ENCODE results near the gene RTP3. TPM values are rescaled to one million over a fixed set of nuclear protein-coding genes. Genes with fewer than 3 reads are reported as not detected.

The RTP3 gene
- total RNA-seq, 1 donor from 2014 or later: not detected

GRCh38 chr3:46509661-46510187 is 11.9 kb downstream of the RTP3 start:
- TF ChIP-seq, protein P1, sequence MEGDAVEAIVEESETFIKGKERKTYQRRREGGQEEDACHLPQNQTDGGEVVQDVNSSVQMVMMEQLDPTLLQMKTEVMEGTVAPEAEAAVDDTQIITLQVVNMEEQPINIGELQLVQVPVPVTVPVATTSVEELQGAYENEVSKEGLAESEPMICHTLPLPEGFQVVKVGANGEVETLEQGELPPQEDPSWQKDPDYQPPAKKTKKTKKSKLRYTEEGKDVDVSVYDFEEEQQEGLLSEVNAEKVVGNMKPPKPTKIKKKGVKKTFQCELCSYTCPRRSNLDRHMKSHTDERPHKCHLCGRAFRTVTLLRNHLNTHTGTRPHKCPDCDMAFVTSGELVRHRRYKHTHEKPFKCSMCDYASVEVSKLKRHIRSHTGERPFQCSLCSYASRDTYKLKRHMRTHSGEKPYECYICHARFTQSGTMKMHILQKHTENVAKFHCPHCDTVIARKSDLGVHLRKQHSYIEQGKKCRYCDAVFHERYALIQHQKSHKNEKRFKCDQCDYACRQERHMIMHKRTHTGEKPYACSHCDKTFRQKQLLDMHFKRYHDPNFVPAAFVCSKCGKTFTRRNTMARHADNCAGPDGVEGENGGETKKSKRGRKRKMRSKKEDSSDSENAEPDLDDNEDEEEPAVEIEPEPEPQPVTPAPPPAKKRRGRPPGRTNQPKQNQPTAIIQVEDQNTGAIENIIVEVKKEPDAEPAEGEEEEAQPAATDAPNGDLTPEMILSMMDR (IDR thresholded peaks at IDR 0.05; ENCODE audit: insufficient read depth, low read length, severe bottlenecking): no peak
- Histone ChIP-seq H3K4me3 (ENCODE audit: low read depth, low read length) (no peak overlapping the region), H3K27me3 (ENCODE audit: control insufficient read depth, insufficient read depth, low read length) (no peaks in the 10 kb centered on the region), H3K36me3 (ENCODE audit: control insufficient read depth, insufficient read depth, low read length) (no peaks in the 10 kb centered on the region)
- DNase-seq (ENCODE audit: low read depth): no peak
- FAIRE-seq: no peak

DNA sequence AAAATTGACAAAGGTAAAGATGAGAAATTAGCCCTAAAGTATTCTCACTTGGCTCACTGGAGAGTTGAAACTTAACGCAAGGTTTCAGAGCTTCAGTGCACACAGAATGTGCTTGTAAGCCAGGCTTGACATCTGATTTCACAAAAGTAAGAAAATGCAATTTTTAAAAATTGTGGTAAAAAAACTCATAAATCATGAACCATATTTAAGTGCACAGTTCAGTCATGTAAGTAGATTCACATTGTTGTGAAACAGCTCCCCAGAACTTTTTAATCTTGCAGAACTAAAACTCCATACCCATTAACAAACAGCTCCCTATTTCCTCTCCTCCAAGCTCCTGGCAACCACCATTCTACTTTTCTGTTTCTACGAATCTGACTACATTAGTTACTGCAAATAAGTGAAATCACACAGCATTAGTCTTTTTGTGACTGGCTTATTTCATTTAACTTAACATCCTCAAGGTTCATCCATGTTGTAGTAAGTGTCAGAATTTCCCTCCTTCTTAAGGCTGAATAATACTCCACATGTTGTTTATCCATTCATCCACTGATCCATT is 14.5 kb downstream of the RTP3 start:
- Histone ChIP-seq H3K36me3 (ENCODE audit: control insufficient read depth, insufficient read depth, low read length) (no peaks in the 10 kb centered on the region), H3K27me3 (ENCODE audit: control insufficient read depth, insufficient read depth, low read length) (no peaks in the 10 kb centered on the region), H3K4me3 (ENCODE audit: low read depth, low read length) (no peak overlapping the region)
- TF ChIP-seq, protein P1 (IDR thresholded peaks at IDR 0.05; ENCODE audit: insufficient read depth, low read length, severe bottlenecking): no peak
- DNase-seq (ENCODE audit: low read depth) (no peak), FAIRE-seq (no peak)

DNA sequence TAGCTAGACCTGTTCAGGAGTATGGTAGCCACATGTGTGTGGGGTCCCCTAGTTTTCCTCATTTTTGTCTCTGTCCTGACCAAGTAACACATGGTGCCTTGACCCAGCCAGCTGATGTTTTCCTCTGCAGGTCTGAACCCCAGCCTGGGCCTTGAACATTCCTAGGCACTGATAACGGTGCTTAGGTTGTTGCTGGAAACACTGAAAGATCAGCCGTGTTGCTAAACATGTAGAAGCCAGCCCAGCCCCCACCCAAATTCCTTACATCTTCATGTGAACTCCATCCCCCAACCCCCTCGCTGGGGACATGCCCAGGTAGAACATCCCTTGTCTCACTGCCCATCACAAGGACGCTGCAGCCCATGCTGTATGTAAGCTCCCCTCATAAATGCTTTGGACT is 18.7 kb downstream of the RTP3 start:
- H3K27me3 ChIP-seq (ENCODE audit: control insufficient read depth, insufficient read depth, low read length): no peaks in the 10 kb centered on the region
- H3K4me3 ChIP-seq (ENCODE audit: low read depth, low read length): no peak overlapping the region
- DNase-seq (ENCODE audit: low read depth) (no peak), FAIRE-seq (no peak)
- no peaks in the 10 kb centered on the region for H3K36me3 ChIP-seq (ENCODE audit: control insufficient read depth, insufficient read depth, low read length)
- TF ChIP-seq, protein P1 (IDR thresholded peaks at IDR 0.05; ENCODE audit: insufficient read depth, low read length, severe bottlenecking): no peak

- H3K36me3 ChIP-seq (ENCODE audit: control insufficient read depth, insufficient read depth, low read length): no peaks in the 10 kb centered on the region
- DNase-seq (ENCODE audit: low read depth) (peak; percentile 77), FAIRE-seq (no peak)
- no peak overlapping the region for H3K4me3 ChIP-seq (ENCODE audit: low read depth, low read length)
- no peaks in the 10 kb centered on the region for H3K27me3 ChIP-seq (ENCODE audit: control insufficient read depth, insufficient read depth, low read length)
- TF ChIP-seq, protein P1 (IDR thresholded peaks at IDR 0.05; ENCODE audit: insufficient read depth, low read length, severe bottlenecking): no peak
These were observed 19.4 kb downstream of the RTP3 start for GRCh38 chr3:46517016-46517783.

DNA sequence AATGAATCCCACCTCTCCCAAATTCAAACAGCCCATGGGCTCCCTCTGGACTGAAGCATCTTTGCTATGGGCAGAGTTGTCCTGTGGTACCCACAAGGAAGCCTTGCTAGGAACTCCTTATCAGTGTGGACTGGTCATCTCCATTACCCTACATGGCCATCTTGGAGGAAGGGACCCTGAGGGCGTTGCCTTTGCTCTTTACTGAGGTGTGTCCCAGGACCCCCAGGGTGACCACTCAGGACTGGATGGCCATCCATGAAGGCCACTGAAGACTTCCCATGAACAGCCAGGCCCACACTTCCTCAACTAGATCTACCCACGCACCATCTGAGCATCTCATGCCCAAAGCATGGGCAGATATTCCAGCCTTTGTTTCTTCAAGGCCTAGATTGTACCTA is 20.0 kb downstream of the RTP3 start:
- TF ChIP-seq, protein P1 (IDR thresholded peaks at IDR 0.05; ENCODE audit: insufficient read depth, low read length, severe bottlenecking): no peak
- FAIRE-seq (no peak), DNase-seq (ENCODE audit: low read depth) (no peak)
- Histone ChIP-seq H3K4me3 (ENCODE audit: low read depth, low read length) (no peak overlapping the region), H3K27me3 (ENCODE audit: control insufficient read depth, insufficient read depth, low read length) (no peaks in the 10 kb centered on the region), H3K36me3 (ENCODE audit: control insufficient read depth, insufficient read depth, low read length) (no peaks in the 10 kb centered on the region)
